HG02981 (cell line): ENCODE results near the gene OSBPL5.
"Not testable (repeated sequence)": the region's sequence is repeated elsewhere in the genome, so short reads cannot be mapped to it uniquely, and the experiment has no call there.

ENCODE experiments used
- ATAC-seq: cut with Tn5 transposase; IDR thresholded peaks from one replicate; pipeline ENCODE4 v1.9.1; 2021; ENCODE audit warnings: mild to moderate bottlenecking, moderate library complexity; ENCODE audit not compliant: unreplicated experiment

OSBPL5 gene

DNA sequence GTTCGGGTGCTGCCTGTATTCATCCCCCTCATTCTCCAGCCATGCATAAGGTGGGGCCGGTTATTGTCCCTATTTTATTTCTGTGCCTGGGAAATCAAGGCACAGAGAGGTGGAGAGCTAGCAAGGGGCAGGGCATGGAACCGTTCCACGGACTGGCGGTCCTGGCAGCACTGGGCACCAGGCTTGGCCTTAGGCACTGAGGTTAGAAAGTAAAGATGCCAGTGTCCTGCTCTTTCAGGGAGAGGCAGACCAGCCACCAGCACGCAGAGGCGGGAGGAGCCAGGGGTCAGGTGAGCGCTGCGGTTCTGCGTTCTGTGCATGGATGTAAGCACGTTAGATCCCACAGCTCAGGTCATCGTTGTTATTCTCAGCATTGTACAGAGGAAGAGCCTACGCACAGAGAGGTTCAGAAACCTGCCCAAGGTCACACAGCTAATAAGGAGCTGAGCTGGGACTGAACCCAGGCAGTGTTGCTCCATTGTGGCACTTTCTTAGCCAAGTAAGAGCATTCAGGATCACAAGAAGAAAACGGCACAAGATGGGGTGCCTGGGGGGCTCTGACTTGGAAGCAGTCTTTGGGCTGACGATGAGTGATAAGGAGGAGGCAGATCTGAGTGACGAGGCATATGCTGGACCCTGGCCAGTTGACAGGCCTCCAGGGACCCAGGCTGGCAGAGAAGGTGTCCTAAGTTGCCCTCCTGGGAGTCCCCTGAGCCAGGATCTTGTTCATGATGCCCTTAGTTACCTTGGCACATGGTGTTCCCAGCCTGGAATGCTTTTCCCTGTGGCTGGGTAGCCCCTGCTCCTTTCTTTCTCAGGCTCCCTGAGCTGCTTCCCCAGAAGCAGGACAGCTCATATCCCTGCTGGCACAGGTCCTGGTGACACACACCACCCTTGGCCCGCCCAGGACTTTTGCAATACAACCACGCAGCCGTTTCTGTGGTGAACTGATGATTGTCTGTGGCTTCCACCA lies 41.1 kb downstream of the OSBPL5 start:
- ATAC-seq, result no peak

- no peak for ATAC-seq
Measured at GRCh38 chr11:3123305-3123704, 41.8 kb downstream of the OSBPL5 start.

DNA sequence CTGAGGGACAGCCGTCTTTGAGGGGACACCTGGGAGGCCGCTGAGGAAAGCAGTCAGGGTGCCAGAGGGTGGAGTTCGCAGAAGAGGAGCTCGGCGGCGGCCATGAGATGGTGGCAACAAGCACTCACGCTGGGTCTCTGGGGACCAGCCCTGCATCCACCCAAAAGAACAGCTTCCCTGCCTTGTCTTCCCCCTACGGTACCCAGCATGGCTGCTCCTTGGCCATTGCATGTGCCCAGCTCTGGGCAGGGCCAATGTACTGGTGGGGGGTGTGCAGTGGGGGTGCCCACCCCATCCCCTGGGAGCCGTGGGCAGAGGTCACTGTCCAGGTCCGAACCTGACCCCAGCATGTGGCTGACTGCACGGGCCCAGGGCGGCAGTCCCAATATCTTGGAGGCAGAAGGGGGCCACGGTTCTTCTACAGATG lies 42.3 kb downstream of the OSBPL5 start:
- ATAC-seq, result no peak

- no peak for ATAC-seq
Measured at GRCh38 chr11:3121931-3122774, 43.0 kb downstream of the OSBPL5 start.

DNA sequence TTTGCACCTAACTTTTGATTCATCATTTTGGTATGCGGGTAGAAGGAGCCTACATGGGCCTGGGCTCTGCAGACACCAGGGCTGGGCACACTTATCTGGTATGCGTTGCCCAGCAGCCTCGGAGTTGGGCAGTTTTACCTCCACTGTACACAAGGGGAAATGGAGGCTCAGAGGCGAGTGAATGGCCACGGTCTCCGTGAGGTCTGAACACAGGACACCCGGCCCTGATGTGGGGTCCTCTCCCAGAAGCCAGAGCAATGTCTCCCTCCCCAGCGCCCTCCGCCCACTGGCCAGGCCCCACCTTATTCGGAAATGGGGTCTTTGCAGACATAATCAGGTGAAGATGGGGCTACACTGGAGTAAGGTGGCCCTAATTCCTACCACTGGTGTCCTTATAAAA lies 43.7 kb downstream of the OSBPL5 start:
- ATAC-seq, result no peak

DNA sequence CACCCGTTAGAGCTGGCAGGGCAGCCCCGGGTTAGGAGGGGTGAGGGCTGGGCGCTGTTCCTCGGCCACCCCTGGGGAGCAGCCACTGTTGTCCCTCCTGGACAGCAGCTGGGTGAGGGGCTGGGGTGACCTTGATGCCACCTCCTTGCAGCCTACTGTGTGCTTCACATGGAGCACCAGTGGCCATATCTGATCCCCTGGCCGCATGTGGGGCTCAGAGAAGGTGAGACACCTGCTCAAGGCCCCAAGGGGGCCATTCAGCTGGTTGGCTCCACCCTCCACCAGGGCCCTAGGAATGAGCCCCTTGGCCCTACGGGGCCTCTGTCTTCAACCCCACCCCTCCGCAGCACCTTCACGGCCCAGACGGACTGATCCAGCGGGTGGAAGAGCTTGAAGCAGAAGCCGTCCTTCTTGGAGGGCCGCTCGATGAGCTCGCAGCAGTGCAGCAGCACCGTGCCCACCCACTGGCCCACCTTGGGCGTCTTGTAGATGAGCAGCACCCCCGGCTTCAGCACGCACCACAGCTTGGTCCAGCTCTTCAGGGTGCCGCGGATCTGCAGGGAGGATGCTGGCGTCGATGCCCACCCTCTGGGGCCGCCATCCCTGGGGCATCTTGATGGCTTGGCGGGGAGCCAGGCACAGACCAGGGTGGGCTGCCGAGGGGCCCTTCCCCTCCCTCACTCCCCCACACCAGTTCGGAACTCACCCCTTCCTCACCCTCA lies 44.9 kb downstream of the OSBPL5 start:
- no peak for ATAC-seq

DNA sequence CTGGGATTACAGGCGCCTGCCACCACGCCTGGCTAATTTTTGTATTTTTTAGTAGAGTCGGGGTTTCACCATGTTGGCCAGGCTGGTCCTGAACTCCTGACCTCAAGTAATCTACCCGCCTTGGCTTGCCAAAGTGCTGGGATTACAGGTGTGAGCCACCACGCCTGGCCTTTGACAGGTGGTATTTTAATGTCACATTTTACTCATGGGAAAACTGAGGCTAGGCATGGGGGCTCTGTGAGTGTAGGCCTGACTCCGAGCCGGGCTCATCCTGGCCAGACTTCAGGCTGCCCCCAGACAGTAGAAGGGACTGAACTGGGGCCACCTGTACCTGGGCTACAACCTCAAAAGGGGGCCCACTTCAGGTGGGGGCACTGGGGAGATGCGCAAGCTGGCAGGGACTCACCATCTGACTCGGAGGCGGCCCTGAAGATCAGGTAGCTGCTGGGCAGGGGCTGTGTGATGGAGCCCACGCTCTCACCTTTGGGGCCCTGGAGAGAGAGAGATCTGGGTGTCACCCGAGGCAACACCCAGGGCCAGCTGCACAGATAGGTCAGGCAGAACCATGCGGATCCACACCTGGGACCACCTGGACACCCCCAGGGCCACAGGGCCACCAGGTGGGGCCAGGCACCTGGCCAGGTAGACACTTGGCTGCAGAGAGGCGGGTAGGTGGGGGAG lies 45.8 kb downstream of the OSBPL5 start:
- no peak for ATAC-seq

DNA sequence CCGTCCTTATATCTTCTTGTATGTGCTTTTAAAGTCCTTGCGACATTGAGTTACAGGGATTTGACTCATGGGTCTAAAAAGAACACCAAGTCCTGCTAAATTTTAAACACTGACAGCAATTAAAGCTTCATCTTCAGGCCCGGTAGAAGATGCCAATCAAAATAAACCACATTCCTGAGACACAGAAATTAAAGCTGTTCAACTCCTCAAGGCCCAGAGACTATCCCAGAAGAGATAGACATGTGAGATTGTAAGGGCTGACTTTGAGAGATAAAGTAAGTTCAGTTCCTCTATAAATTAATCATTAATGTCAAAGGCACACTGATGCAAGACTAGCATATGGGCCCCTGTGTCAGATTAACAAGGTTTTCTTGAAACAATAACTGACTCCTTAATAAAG lies 49.8 kb downstream of the OSBPL5 start:
- no peak for ATAC-seq

GRCh38 chr11:3113661-3114060 lies 51.4 kb downstream of the OSBPL5 start:
- ATAC-seq, result not testable (repeated sequence)

DNA sequence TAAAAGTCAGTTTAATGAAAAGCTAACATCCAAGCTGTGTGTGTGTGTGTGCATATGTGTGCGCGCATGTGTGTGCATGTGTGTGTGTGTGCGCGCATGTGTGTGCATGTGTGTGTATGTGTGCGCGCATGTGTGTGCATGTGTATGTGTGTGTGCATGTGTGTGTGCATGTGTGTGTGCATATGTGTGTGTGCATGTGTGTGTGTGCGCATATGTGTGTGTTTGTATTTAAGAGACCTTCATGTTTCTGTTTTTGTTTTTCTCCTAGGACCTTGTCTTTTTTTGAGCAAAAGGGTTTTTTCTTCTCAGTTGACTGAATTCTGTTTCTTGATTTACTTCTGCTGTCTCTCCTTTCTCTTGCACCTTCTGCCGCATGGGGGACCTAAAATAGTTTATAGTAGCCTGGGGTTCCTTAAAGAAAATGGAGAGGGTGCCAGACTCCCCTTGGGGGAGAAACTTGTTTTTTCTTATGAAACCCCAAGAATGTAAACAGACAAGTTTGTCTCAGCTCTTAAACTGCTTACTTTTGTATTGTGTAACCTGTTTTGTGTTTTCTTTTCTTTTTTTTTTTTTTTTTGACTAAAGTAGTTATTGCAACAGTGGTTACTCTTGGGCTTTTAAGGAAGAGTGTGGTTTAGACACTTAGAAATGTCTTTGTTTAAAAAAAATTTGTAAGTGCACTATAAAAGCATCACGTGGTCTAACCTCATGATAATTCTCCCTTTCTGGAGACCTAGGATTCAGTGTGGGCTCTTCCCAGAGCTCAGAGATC lies 53.0 kb downstream of the OSBPL5 start:
- no peak for ATAC-seq

- ATAC-seq, result no peak
Measured at GRCh38 chr11:3111466-3111865, 53.6 kb downstream of the OSBPL5 start.

DNA sequence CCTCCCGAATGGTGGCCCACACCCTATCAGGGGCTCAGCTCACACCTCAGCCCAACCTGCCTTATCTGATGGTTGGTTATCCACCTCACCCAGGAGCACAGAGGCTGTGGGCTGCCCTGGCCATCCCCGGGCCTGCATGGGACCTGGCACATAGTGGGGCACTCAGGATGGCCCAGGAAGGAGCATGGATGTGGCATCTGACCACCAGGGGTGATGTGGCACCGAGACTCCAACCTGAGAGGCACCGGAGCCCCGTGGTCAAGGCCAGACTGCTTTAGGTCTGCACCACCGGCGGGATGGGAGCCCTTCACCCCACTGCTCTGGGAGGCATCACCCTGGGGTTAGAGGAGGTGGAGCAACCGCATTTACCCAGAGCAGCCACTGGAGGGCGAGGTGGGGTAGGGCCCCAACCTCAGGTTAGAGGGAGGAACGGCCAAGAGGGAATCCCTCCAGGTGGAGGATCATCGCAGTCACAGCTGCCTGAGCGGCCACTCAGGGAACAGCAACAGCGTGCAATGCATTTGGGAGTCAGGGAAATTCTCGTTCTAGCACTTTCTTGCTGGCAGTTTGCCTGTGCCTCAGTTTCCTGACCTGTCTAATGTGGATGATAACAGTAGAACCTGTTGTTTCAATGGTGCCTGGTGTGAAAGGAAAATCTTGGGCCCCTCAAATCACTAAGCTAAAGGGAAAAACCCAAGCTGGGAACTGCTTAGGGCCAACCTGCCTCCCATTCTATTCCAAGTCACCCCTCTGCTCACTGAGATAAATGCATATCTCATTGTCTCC lies 55.0 kb downstream of the OSBPL5 start:
- no peak for ATAC-seq

- ATAC-seq, result no peak
Measured at GRCh38 chr11:3109434-3109833, 55.7 kb downstream of the OSBPL5 start.

DNA sequence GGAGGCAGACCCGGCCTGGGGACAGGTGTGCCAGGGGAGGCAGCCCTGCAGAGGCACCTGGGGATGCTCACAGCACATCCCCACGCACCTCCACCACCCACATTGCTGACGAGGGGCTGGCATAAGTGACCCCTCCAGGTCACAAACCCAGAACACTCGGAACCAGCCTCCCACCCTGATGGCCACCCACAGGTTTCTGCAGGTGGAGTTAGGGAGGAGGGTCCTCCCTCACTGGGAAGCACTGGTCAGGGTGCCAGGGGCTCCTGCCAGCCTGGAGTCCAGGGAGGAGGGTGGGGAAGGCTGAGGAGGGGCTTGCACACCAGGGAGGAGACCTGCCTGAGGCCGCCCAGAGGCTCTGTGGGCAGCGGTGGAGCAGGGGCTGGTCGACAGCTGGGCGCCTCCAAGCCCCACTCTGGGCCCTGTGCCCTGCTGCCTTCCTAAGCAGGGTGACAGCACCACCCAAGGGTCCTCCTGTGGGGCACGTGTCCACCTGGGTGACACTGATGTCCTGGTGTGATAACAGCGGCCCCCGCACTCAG lies 56.9 kb downstream of the OSBPL5 start:
- no peak for ATAC-seq

DNA sequence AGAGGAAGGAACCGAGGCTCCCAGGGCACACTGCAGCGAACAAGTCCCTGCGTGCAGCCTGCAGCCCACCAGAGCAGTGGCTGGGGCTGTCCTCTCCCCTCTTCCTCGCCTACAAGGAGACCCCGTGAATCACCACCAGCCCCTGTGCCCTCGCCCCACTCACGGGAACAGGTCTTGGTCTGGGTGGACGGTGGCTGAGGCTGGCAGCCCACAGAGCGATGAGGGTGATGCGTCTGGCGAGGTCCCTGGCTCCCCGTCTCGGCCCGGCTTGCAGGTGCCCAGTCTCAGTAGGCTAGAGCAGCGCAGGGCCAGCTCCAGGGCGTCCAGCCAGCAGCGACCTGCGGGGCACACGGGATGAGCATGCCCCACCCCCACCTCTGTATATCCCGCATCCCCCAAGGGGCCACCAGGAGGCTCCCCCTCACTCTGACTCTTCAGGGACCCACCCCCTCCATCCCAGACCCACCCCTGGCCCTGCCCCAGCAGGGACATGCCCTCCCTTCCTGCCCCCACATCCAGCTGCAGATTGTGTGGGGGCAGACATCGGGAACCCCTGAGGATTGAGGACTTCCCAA lies 57.4 kb downstream of the OSBPL5 start:
- no peak for ATAC-seq

- ATAC-seq, result no peak
Measured at GRCh38 chr11:3106736-3107524, 58.2 kb downstream of the OSBPL5 start.
